ENCODE data around the gene POU2F1.

POU2F1 gene

DNA sequence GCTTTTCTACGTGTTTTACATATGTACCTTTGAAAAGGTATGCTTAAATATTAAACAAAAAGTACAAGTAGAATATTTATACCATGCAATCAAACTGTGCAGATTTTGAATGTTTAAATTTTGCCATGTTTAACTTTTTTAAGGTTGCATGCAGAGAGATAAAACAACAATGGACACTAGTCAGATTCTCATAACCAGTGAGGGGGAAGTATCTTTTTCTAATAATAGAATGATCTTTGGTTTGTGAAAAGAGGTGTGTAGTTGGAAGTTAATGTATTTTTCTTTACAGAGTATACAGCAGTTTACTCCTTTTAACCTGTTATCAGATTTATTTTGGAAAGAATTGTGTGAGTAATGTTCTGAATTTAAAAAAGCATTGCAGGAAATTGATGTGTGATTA, 27.1 kb downstream of the POU2F1 start:
- DNase-seq (ENCODE audit: extremely low read depth, low read depth): no peak
- TF ChIP-seq, protein P1, sequence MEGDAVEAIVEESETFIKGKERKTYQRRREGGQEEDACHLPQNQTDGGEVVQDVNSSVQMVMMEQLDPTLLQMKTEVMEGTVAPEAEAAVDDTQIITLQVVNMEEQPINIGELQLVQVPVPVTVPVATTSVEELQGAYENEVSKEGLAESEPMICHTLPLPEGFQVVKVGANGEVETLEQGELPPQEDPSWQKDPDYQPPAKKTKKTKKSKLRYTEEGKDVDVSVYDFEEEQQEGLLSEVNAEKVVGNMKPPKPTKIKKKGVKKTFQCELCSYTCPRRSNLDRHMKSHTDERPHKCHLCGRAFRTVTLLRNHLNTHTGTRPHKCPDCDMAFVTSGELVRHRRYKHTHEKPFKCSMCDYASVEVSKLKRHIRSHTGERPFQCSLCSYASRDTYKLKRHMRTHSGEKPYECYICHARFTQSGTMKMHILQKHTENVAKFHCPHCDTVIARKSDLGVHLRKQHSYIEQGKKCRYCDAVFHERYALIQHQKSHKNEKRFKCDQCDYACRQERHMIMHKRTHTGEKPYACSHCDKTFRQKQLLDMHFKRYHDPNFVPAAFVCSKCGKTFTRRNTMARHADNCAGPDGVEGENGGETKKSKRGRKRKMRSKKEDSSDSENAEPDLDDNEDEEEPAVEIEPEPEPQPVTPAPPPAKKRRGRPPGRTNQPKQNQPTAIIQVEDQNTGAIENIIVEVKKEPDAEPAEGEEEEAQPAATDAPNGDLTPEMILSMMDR (IDR thresholded peaks at IDR 0.05; ENCODE audit: low read depth, low read length): no peak

DNA sequence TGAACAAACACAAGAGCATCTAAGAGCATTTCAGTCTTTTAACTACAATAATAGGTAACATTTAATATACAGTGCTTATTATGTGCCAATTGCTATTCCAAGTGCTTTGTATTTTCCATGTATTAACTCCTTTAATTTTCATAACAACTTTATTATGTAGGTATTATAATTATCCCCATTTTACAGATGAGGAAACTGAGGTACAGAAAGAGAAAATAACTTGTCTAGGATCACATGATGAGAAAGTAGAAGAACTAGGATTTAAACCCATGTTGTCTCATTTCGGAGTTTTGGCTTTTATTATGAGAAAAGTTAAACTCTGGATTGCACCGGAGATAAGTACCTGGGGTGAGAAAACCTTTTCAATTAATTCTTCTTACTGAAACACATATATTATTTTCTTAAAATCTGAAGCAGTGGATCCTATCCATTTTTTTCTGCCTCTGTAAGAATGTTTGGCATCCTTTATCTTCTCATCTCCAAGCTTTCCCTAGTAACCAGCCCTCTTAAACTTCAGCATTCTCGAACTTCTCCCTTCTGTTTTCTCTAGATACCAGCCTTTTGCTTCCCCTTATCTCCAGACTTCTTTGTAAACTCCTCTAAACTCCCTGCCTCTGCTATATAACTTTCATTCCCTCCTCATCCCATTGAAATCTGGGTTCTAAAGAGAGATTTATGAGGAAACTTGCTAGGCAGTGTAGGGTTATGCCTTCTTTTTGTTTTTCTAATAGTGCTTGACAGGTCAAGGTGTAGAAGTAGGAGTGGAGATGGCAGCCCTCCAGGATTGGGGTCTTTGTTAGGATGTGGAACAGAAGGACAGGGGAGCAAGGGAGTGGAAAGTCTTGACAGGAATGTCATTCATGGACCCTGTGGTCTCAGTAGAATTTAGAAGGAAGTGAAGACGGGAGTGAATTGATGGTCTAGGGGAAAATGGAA, 28.3 kb downstream of the POU2F1 start:
- no peak for DNase-seq (ENCODE audit: extremely low read depth, low read depth)
- TF ChIP-seq, protein P1 (IDR thresholded peaks at IDR 0.05; ENCODE audit: low read depth, low read length): no peak

DNA sequence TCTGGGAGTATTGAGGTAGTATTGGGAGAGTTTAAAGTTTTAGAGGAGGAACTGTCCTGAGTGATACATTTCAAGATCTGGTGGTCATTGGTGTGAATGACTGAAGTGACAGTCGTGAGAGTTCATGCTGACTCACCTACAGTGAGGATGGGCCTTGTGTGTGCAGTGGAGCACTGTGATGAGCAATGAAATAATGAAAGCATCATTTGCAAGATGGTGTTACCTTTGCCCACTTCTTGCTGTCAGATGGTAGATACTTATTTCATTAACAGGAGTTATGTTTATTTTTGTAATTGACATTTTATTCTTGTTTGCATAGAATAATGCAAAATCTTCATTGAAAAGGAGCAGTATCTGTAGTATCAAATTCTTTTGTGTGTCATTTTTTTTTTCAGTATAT, 29.0 kb downstream of the POU2F1 start:
- DNase-seq (ENCODE audit: extremely low read depth, low read depth): no peak
- TF ChIP-seq, protein P1 (IDR thresholded peaks at IDR 0.05; ENCODE audit: low read depth, low read length): no peak

DNA sequence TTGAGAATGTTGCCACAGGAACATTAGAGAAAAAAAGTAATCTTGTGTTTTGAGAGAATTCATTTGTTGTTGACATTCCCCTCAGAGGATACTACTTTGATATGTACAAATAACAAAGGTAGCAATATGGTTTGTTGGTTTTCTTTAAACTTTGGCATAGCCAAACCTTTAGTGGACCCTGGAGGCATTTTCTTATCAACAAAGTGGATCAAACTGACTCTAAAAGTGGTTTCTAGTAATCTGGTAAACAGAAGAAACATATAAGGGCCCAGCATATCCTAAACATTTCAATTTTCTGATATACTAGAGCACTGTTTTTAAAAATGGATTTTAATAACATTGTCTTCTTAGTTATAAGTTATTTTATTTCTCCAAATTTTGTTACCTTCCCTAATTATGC, 29.8 kb downstream of the POU2F1 start:
- DNase-seq (ENCODE audit: extremely low read depth, low read depth): no peak
- TF ChIP-seq, protein P1 (IDR thresholded peaks at IDR 0.05; ENCODE audit: low read depth, low read length): no peak

DNA sequence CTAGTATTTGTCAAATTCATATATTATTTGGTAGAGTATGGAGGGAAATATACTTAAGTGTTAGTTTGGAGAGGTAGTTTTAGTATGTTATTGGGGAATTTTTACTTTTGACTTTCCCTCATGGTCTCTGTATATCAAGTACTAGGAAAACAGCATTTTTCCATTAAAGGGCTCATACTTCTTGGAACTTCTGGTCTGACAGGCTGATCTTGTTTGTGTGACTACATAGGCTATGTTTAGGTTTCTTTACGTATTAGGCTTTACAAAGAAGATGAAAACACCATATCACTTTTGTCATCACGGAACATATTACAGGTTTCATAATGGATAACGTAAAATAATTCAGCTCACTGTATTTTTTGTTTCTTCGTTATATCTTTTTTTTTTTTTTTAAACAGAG, 30.8 kb downstream of the POU2F1 start:
- no peak for DNase-seq (ENCODE audit: extremely low read depth, low read depth)
- TF ChIP-seq, protein P1 (IDR thresholded peaks at IDR 0.05; ENCODE audit: low read depth, low read length): no peak

DNA sequence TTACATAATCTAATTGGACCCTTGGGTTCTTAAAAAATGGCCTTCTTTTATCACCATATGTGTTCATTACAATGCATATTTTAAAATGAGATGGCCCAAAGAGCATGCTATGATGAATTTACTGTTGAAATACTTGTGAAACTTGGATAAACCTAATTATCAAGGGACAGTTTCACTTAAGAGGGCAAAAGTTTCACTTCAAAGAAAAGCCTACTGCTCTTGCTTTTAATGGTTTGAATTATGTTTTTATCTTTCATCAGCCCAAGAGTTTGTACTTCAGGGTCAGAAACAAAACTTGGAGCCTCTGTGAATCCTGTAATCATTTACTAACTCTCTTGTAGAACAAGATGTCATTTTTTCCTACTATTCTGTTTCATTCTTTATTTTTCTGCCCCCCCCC, 32.3 kb downstream of the POU2F1 start:
- DNase-seq (ENCODE audit: extremely low read depth, low read depth): no peak
- TF ChIP-seq, protein P1 (IDR thresholded peaks at IDR 0.05; ENCODE audit: low read depth, low read length): no peak

DNA sequence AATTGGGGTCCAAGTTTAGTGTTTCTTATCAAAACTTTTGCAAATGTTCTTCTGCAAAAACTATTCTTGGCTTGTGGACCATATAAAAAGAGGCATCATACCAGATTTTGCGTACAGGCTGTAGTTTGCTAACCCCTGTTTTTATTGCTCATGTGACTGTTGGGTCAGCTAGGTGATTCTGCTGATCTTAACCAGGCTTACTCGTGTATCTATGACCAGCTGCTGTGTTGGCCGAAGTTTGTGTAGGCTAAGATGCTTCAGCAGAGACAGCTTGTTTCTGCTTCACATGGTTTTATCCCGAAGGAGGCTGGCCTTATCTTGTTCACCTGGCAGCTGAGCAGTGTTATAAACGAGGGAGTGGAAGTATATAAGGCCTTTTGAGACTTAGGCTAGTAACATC, 38.2 kb downstream of the POU2F1 start:
- DNase-seq (ENCODE audit: extremely low read depth, low read depth): no peak
- TF ChIP-seq, protein P1 (IDR thresholded peaks at IDR 0.05; ENCODE audit: low read depth, low read length): no peak
